SK-N-SH (cell line): ENCODE measurements around the gene ASAP3. TPM values are rescaled to one million over a fixed set of nuclear protein-coding genes. Genes with fewer than 3 reads are reported as not detected.

Experiments
- CTCF ChIA-PET: fragments of 300-600, 350-600 bp; formaldehyde crosslinking; extraction: SDS; loops from one replicate; lab custom pipeline; 2021; lab: Yijun Ruan, JAX
- POLR2A ChIA-PET: fragments of 350-600 bp; sonication (Branson Sonifier 250); formaldehyde crosslinking; extraction: SDS; loops from one replicate; lab custom pipeline; 2020; ENCODE audit warnings: antibody characterized with exemption, inconsistent platforms; lab: Yijun Ruan, JAX
- DNase-seq: peaks from one replicate; pipeline ENCODE4 v3.0.0; 2012
- H2AFZ ChIP-seq: fragments of 200-600 bp; sonication (generic); 2 replicates; pipeline ENCODE4 v1.8.1; 2016; ENCODE audit warnings: antibody characterized with exemption, mild to moderate bottlenecking, low read depth
- H3F3A ChIP-seq: fragments of 200-600 bp; sonication (generic); replicated peaks from 2 replicates; pipeline ENCODE3; 2016; ENCODE audit warnings: antibody characterized with exemption, mild to moderate bottlenecking; ENCODE audit not compliant: insufficient read depth
- H3K27ac ChIP-seq, 2 experiments: fragments of 200-500 bp in 1 of 2; fragments of 200-600 bp in 1 of 2; sonication (Bioruptor generic) in 1 of 2; sonication (generic), shearing (Covaris generic) in 1 of 2; 2 replicates each; pipeline versions ENCODE4 v1.5.1 to v1.6.1; 2014 to 2016; ENCODE audit warnings: low read depth in 2 of 2, inconsistent platforms in 1 of 2, low read length in 1 of 2, mild to moderate bottlenecking in 1 of 2, mixed read lengths in 1 of 2
- H3K27me3 ChIP-seq: fragments of 200-600 bp; sonication (generic), shearing (Covaris generic); 2 replicates; pipeline ENCODE4 v1.6.1; 2016; ENCODE audit warnings: mixed run types; ENCODE audit not compliant: insufficient read depth
- H3K36me3 ChIP-seq, 2 experiments: fragments of 200-500 bp in 1 of 2; fragments of 200-600 bp in 1 of 2; sonication (Bioruptor generic) in 1 of 2; sonication (generic) in 1 of 2; replicated peaks in 1 of 2; 2 replicates each; pipeline versions ENCODE3 to v1.5.1; 2014 to 2016; ENCODE audit warnings: low read length in 1 of 2, mild to moderate bottlenecking in 1 of 2; ENCODE audit not compliant: insufficient read depth in 2 of 2, control insufficient read depth in 1 of 2
- H3K4me1 ChIP-seq, 2 experiments: fragments of 200-500 bp in 1 of 2; fragments of 200-600 bp in 1 of 2; sonication (Bioruptor generic) in 1 of 2; sonication (generic), shearing (Covaris generic) in 1 of 2; 2 replicates each; pipeline versions ENCODE4 v1.5.1 to v1.6.1; 2014 to 2016; ENCODE audit warnings: low read depth in 1 of 2, low read length in 1 of 2, mixed run types in 1 of 2; ENCODE audit not compliant: insufficient read depth in 2 of 2, control insufficient read depth in 1 of 2
- H3K4me2 ChIP-seq: fragments of 200-600 bp; sonication (generic), shearing (Covaris generic); 2 replicates; pipeline ENCODE4 v1.6.1; 2017; ENCODE audit warnings: mixed run types
- H3K4me3 ChIP-seq, 2 experiments: fragments of 200-500 bp in 1 of 2; fragments of 200-600 bp in 1 of 2; sonication (Bioruptor generic) in 1 of 2; sonication (generic), shearing (Covaris generic) in 1 of 2; 2 replicates each; pipeline versions ENCODE4 v1.5.1 to v1.8.1; 2014 to 2016; ENCODE audit warnings: low read depth in 2 of 2, inconsistent platforms in 1 of 2, low read length in 1 of 2, mild to moderate bottlenecking in 1 of 2, mixed read lengths in 1 of 2, moderate library complexity in 1 of 2
- H3K79me2 ChIP-seq: fragments of 200-600 bp; sonication (generic); 2 replicates; pipeline ENCODE4 v1.8.1; 2017; ENCODE audit warnings: mild to moderate bottlenecking; ENCODE audit not compliant: insufficient read depth
- H3K9ac ChIP-seq: fragments of 200-600 bp; sonication (generic); 2 replicates; pipeline ENCODE4 v1.6.1; 2017; ENCODE audit warnings: mixed run types
- H3K9me2 ChIP-seq: fragments of 200-600 bp; sonication (generic); 2 replicates; pipeline ENCODE4 v1.6.1; 2017; ENCODE audit warnings: mixed run types
- H3K9me3 ChIP-seq: fragments of 200-600 bp; sonication (generic); 2 replicates; pipeline ENCODE4 v1.6.1; 2017; ENCODE audit warnings: mixed run types, mild to moderate bottlenecking, moderate library complexity
- H4K20me1 ChIP-seq: fragments of 200-600 bp; sonication (generic); 2 replicates; pipeline ENCODE4 v1.6.1; 2017; ENCODE audit warnings: mild to moderate bottlenecking, mixed run types; ENCODE audit not compliant: insufficient read depth
- CHD2 ChIP-seq: fragments of 150-350 bp; IDR thresholded peaks from 2 replicates; pipeline ENCODE4 v1.6.1; 2018; ENCODE audit warnings: low read length; ENCODE audit not compliant: partially characterized antibody
- ELF1 ChIP-seq: IDR thresholded peaks from 2 replicates; pipeline ENCODE4 v1.4.0; 2012
- GATA2 ChIP-seq: sonication (generic); formaldehyde crosslinking; IDR thresholded peaks from 2 replicates; pipeline ENCODE4 v1.5.0; 2020; ENCODE audit warnings: mild to moderate bottlenecking, missing genetic modification reagents
- JUND ChIP-seq: IDR thresholded peaks from 2 replicates; pipeline ENCODE4 v1.4.0; 2012
- MXI1 ChIP-seq: IDR thresholded peaks from 2 replicates; pipeline ENCODE4 v1.6.1; 2012; ENCODE audit warnings: mild to moderate bottlenecking, low read depth, low read length, improper control_type of control experiment
- NRF1 ChIP-seq: IDR thresholded peaks from 2 replicates; pipeline ENCODE4 v1.6.1; 2012; ENCODE audit warnings: low read depth, mild to moderate bottlenecking, low read length
- RXRA ChIP-seq: IDR thresholded peaks from 2 replicates; pipeline ENCODE4 v1.4.0; 2012; ENCODE audit warnings: low read depth, mild to moderate bottlenecking, borderline replicate concordance
- TAF1 ChIP-seq: IDR thresholded peaks from 2 replicates; pipeline ENCODE4 v1.6.1; 2012; ENCODE audit warnings: low read depth, mild to moderate bottlenecking, low read length, moderate library complexity, borderline replicate concordance
- WGBS: methylation state at CpG from one replicate; pipeline ENCODE4 v1.1.6; 2017; ENCODE audit warnings: low lambda C conversion rate; 5-methylcytosine and 5-hydroxymethylcytosine counted together
- polyA plus RNA-seq, 3 experiments: library from polyadenylated mRNA; depleted of rRNA; stranded (reverse); fragments of >200 nt; gene quantifications; 2 replicates each; pipeline ENCODE4 v1.2.3, GENCODE V29; 2012
- TF ChIP-seq, protein P1 (sequence below): IDR thresholded peaks from 2 replicates; pipeline ENCODE4 v1.6.1; 2012; ENCODE audit warnings: mild to moderate bottlenecking, low read depth, low read length, moderate library complexity
- TF ChIP-seq, protein P2 (sequence below): fragments of 150-350 bp; IDR thresholded peaks from 2 replicates; pipeline ENCODE4 v1.6.1; 2016; ENCODE audit warnings: mild to moderate bottlenecking, low read depth, low read length
- TF ChIP-seq, protein P3 (sequence below): IDR thresholded peaks from 2 replicates; pipeline ENCODE4 v1.4.0; 2012; ENCODE audit warnings: low read depth, borderline replicate concordance
- TF ChIP-seq, protein P4 (sequence below): fragments of 200-600 bp; sonication (generic); IDR thresholded peaks from 2 replicates; pipeline ENCODE4 v1.6.1; 2017; ENCODE audit warnings: antibody characterized with exemption, mild to moderate bottlenecking, moderate library complexity

The ASAP3 gene
- polyA plus RNA-seq, 1 of the 3 experiments (the other 2 are of a cell fraction) = 19.6 TPM

DNA sequence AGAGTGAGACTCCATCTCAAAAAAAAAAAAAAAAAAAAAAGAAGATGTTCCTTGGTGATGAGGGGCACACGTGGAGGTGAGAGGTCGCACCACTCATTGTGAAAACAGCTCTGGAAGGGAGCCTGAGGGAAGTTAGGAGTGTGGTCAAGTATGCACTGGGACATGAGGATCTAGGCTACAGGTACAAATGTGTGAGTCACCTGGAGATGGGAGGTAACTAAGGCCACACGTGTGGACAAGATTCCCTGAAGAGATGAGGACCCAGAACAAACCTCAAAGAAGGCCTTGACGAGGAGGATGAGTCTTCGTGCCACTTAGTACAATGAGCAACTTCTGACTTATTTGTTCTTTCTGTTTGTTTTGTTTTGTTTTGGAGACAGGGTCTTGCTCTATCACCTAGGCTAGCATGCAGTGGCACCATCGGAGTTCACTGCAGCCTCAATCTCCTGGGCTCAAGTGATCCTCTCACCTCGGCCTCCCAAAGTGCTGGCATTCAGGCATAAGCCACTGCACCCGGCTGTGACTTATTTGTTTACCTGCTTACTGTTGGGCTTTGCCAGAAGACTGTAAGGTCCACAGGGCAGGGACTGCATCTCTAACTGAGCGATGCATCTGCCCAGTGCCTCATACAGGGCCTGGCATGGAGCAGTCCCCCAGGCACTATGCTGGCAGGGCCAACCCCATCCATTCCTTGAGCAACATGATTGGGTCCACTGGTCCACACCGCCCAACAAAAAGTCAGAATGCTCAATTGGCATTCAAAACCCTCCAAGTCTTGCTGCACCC lies 6.4 kb downstream of the ASAP3 start:
- no peak overlapping the region for H3K9ac ChIP-seq
- no peaks in the 10 kb centered on the region for H3K9me2 ChIP-seq
- ChIA-PET POLR2A (no interaction called here), CTCF (no interaction called here)
- peaks cover 36% of the 10 kb centered on the region for H4K20me1 ChIP-seq
- no peaks in the 10 kb centered on the region for H3K36me3 ChIP-seq
- no peaks in the 10 kb centered on the region for H3K27me3 ChIP-seq
- H3F3A ChIP-seq = peaks cover 18% of the 10 kb centered on the region
- no peaks in the 10 kb centered on the region for H3K9me3 ChIP-seq
- DNase-seq = no peak
- H3K27ac ChIP-seq = no peak overlapping the region
- peaks cover 6 to 9% of the 10 kb centered on the region in 2 experiments; a peak in 1 of 4 replicates for H3K4me1 ChIP-seq
- no peak for TF ChIP-seq RXRA
- TF ChIP-seq, protein P1, sequence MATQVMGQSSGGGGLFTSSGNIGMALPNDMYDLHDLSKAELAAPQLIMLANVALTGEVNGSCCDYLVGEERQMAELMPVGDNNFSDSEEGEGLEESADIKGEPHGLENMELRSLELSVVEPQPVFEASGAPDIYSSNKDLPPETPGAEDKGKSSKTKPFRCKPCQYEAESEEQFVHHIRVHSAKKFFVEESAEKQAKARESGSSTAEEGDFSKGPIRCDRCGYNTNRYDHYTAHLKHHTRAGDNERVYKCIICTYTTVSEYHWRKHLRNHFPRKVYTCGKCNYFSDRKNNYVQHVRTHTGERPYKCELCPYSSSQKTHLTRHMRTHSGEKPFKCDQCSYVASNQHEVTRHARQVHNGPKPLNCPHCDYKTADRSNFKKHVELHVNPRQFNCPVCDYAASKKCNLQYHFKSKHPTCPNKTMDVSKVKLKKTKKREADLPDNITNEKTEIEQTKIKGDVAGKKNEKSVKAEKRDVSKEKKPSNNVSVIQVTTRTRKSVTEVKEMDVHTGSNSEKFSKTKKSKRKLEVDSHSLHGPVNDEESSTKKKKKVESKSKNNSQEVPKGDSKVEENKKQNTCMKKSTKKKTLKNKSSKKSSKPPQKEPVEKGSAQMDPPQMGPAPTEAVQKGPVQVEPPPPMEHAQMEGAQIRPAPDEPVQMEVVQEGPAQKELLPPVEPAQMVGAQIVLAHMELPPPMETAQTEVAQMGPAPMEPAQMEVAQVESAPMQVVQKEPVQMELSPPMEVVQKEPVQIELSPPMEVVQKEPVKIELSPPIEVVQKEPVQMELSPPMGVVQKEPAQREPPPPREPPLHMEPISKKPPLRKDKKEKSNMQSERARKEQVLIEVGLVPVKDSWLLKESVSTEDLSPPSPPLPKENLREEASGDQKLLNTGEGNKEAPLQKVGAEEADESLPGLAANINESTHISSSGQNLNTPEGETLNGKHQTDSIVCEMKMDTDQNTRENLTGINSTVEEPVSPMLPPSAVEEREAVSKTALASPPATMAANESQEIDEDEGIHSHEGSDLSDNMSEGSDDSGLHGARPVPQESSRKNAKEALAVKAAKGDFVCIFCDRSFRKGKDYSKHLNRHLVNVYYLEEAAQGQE = no peak
- TF ChIP-seq GATA2 (CRISPR knock-in tag) = no peak
- TF ChIP-seq TAF1 = no peak
- TF ChIP-seq MXI1 = no peak
- no peak for TF ChIP-seq JUND
- no peak for TF ChIP-seq CHD2
- TF ChIP-seq, protein P2, sequence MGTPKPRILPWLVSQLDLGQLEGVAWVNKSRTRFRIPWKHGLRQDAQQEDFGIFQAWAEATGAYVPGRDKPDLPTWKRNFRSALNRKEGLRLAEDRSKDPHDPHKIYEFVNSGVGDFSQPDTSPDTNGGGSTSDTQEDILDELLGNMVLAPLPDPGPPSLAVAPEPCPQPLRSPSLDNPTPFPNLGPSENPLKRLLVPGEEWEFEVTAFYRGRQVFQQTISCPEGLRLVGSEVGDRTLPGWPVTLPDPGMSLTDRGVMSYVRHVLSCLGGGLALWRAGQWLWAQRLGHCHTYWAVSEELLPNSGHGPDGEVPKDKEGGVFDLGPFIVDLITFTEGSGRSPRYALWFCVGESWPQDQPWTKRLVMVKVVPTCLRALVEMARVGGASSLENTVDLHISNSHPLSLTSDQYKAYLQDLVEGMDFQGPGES = no peak
- TF ChIP-seq, protein P3, sequence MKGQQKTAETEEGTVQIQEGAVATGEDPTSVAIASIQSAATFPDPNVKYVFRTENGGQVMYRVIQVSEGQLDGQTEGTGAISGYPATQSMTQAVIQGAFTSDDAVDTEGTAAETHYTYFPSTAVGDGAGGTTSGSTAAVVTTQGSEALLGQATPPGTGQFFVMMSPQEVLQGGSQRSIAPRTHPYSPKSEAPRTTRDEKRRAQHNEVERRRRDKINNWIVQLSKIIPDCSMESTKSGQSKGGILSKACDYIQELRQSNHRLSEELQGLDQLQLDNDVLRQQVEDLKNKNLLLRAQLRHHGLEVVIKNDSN = no peak
- no peak for TF ChIP-seq ELF1
- no peak for TF ChIP-seq NRF1
- TF ChIP-seq, protein P4, sequence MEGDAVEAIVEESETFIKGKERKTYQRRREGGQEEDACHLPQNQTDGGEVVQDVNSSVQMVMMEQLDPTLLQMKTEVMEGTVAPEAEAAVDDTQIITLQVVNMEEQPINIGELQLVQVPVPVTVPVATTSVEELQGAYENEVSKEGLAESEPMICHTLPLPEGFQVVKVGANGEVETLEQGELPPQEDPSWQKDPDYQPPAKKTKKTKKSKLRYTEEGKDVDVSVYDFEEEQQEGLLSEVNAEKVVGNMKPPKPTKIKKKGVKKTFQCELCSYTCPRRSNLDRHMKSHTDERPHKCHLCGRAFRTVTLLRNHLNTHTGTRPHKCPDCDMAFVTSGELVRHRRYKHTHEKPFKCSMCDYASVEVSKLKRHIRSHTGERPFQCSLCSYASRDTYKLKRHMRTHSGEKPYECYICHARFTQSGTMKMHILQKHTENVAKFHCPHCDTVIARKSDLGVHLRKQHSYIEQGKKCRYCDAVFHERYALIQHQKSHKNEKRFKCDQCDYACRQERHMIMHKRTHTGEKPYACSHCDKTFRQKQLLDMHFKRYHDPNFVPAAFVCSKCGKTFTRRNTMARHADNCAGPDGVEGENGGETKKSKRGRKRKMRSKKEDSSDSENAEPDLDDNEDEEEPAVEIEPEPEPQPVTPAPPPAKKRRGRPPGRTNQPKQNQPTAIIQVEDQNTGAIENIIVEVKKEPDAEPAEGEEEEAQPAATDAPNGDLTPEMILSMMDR = no peak
- H2AFZ ChIP-seq = no peak overlapping the region
- 87% methylated on average over 8 of the region's 10 CpGs for WGBS
- no peak overlapping the region for H3K4me3 ChIP-seq
- peaks cover 62% of the 10 kb centered on the region for H3K79me2 ChIP-seq
- H3K4me2 ChIP-seq = no peak overlapping the region
